AG09319 (cell line): ENCODE results near the gene SCN8A.
"Not testable (repeated sequence)": the region's sequence is repeated elsewhere in the genome, so short reads cannot be mapped to it uniquely, and the experiment has no call there.

ENCODE experiments used
- DNase-seq: peaks from one replicate; pipeline ENCODE4 v3.0.0-alpha.2; 2010; ENCODE audit warnings: low read depth; ENCODE audit errors: extremely low read depth
- CTCF ChIP-seq: IDR thresholded peaks from 2 replicates; pipeline ENCODE4 v1.5.1; 2011; ENCODE audit warnings: low read depth, mild to moderate bottlenecking, inconsistent platforms, low read length, moderate library complexity

Gene SCN8A

DNA sequence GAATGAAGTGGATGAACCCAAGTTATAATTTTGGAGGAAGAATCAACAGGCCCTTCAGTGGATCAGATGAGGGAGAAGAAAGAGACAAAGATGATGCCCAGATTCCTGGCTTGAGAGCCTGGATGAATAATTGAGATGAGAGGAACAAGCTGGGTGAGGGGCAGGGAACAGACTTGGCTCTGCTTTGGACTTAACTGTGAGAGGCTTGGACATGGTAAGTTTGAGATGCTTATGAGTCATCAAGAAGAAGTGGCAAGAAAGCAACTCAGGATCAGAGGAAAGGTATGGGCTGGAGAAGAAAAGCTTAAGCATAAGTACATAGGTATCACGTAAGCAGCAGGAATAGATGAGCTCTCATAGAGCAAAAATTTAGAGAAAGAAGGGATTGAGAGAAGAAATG lies 202.2 kb downstream of the SCN8A start:
- TF ChIP-seq CTCF: no peak
- no peak for DNase-seq

DNA sequence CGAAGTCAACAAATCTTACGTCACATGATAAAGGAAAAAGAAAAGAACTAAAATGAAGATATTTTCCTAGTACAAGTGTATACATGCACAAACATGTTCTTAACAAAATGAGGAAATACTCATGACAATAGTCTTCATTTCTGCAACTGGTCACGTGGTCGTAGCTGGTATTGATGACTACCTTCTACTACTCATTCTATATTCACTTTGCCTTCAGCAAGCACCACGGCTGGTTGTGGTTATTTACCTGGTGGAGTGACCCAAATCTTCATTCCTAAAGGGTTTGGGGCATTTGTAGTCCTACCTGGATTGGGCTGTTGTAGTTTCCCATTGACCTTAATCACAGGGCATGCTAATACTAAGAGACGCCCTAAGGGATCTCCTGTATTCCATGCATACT lies 206.3 kb downstream of the SCN8A start:
- DNase-seq: no peak
- no peak for TF ChIP-seq CTCF

DNA sequence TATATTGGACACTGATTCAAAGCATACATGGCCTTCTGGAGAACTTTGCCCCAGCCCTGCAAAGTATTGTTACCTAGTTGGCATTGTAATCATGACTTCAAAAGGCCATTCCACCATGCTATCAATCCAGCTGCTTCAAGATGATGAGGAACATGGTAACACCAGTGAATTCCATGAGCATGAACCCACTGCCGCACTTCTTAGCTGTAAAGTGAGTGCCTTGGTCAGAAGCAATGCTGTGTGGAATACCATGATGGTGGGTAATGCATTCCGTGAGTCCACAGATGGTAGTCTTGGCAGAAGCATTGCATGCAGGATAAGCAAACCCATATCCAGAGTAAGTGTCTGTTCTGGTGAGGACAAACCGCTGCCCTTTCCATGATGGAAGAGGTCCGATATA lies 207.0 kb downstream of the SCN8A start:
- not testable (repeated sequence) for DNase-seq

- no peak for DNase-seq
- no peak for TF ChIP-seq CTCF
Measured at GRCh38 chr12:51798501-51798900, 207.5 kb downstream of the SCN8A start.

DNA sequence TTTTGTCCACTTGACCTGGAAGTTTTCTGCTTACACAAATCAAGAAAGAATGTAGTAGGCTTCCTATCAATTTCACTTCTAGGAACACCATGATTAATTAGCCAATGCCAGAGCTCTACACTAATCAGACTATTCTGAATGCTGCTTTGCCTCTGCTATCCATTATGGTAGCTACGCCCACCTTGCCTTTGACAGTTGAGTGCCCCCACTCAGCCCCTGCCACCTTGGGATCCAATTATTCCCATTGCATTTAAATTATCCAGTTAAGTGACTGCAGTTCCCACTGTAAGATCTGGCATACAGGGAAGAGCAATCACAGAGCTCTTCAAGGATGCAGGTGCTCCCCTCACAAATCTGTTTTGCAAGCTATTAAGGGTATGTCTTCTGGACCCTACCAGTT lies 210.0 kb downstream of the SCN8A start:
- TF ChIP-seq CTCF: no peak
- DNase-seq: no peak

DNA sequence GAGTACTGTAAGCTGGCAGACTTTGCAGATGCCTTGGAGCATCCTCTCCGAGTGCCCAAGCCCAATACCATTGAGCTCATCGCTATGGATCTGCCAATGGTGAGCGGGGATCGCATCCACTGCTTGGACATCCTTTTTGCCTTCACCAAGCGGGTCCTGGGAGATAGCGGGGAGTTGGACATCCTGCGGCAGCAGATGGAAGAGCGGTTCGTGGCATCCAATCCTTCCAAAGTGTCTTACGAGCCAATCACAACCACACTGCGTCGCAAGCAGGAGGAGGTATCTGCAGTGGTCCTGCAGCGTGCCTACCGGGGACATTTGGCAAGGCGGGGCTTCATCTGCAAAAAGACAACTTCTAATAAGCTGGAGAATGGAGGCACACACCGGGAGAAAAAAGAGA lies 215.9 kb downstream of the SCN8A start:
- TF ChIP-seq CTCF: no peak

DNA sequence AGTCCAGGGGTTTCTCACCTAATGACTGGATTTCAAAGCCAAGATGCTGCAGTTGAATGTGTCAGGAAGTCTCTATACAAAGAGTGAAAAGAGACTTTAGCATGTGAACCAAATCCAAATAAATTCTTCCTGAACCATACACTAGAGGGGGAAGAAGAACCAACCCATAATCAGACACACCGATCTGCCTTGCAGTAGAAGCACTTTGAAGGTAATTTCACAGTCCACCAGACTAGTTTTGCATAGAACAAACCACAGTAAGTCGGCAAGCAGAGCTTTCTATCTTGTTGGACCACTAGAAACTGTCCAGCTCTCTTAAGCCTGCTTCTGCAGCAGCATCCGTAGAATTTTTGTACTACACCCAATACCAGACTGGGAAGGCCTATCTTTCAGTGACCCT lies 218.2 kb downstream of the SCN8A start:
- no peak for DNase-seq
- no peak for TF ChIP-seq CTCF

More for the DNA sequence above, 215.9 kb downstream of the SCN8A start:
- no peak for DNase-seq

DNA sequence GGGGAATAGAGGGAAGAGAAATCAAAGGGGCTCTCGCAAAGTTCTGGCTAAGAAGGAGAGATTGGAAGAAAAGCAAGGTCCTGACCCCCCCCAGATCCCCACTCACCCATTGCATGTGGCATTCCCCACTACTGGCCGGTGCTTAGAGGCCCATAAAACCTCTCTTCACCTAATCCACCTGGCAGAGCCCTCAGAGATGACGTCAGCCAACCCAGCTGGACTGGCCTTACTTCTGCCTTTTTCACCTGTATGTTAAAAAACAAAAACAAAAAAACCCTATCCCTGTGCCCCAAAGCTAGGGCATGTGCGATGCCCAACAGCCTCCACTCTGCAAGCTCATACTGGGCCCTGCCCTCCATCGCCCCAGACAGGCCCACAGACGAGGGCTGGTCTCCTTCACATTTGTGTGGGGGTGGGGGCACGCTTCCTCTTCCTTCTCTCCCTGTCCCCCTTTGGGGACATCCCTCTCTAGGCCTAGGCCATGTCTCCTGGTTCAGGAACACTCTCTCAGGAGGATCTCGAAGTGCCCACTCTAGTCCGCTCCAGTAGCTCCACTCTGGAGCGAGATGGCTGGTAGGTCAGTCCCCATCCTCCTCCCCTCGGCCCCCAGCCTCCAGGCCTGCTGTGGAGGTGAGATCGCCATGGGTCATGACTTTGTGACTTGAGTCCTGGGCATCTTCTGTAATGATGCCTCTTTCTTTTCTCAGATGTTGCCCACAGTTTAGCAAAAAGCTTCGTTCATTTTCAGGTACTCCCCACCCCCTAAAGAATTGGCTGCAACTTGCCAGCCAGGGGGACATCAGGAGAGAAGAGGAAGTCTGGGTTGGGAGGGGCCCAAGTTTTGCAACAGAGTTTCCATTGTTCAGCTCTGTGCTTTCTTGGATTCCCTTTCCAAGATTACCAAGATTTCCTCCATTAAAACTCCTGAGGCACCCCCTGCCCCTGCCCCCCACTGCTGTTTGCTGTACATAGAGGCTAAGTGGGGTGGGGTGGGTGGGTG lies 220.5 kb downstream of the SCN8A start:
- DNase-seq: no peak

More for the DNA sequence above, 220.5 kb downstream of the SCN8A start:
- no peak for TF ChIP-seq CTCF
